ENCODE results near the gene CEP20.
A peak's percentile ranks its signal among the peaks of the same experiment; 100 is the strongest.

CEP20 gene

GRCh38 chr16:15897121-15897780 lies 8.8 kb upstream of the CEP20 start:
- DNase-seq: no peak

DNA sequence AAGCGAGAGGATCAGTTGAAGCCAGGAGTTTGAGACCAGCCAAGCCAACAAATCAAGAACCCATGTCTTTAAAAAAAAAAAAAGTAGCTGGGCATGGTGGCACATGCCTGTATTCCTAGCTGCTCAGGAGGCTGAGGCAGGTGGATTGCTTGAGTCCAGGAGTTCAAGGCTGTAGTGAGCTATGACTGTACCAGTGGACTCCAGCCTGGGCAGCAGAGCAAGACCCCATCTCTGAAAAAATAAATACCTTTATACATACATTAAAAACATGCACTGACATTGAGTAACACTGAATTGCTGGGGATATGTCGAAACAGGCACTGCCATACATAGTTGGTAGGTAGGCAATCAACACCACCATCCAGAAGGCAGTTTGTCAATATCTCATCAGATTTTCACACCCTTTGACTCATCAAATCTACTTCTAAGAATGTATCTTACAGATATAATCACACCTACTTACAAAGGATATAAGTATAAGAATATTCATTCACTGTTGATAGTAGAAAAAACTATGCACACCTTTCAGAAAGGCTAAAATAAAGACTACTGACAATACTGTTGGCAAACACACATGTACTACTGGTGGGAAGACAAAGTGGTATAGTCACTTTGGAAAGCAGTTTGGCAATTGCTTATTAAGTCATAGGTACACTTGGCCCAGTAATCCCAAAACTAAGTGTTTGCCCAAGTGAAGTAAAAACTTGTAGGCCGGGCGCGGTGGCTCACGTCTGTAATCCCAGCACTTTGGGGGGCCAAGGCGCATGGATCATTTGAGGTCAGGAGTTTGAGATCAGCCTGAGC lies 6.4 kb upstream of the CEP20 start:
- no peak for DNase-seq

GRCh38 chr16:15891508-15891907 lies 3.1 kb upstream of the CEP20 start:
- DNase-seq: no peak

DNA sequence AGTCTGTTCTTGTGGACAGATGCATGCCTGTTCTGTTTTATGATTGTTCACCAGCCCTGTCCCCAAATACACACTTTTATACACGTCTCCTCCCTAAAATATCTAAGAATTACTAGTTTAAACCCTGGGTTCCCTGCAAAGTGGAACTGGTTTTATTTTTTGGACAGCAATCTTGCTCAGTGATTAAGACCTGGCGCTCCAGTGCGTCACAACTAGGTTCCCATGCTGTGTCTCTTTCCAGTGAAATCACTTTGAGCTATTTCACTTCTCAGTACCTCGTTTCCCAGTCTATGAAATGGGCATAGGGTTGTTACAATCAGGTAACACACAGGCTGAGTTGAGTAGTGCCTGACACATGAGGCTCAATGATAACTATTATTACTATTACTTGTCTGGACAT lies 1.1 kb downstream of the CEP20 start:
- no peak for DNase-seq

- no peak for DNase-seq
Measured at GRCh38 chr16:15886078-15886477, 2.3 kb downstream of the CEP20 start.

GRCh38 chr16:15885560-15886001 lies 2.8 kb downstream of the CEP20 start:
- DNase-seq: no peak

DNA sequence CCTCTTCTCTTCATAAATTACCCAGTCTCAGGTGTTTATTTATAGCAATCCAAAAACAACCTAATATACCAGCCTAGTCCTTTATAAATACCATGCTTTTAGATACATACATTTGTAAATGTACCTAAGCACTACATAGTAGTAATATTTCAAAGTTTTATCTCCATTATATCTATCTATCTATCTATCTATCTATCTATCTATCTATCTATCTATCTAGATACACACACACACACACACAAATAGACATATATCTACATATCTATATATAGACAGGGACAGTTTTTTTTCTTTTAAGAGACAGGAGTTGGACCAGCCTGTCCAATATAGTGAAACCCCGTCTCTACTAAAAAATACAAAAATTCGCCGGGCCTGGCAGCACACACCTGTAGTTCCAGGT lies 5.8 kb downstream of the CEP20 start:
- no peak for DNase-seq

DNA sequence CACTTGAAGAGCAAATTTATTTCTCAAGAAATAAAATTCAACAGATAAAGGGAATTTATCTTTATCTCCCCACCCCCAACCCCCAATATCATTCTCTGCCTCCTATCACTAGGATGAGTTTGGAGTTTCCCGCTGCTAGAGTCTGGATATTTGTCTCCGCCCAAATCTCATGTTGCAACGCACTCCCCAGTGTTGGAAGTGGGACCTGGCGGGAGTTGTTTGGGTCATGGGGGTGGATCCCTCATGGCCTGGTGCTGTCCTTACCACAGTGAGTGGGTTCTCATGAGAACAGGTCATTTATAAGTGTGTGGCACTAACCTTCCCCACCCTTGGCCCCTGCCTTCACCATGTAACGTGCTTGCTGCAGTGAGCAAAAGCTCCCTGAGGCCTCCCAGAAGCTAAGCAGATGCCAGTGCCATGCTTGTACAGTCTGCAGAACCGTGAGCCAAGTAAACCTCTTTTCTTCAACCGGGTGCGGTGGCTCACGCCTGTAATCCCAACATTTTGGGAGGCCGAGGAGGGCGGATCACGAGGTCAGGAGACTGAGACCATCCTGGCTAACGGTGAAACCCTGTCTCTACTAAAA lies 6.5 kb downstream of the CEP20 start:
- no peak for DNase-seq

- DNase-seq: no peak
Measured at GRCh38 chr16:15880434-15881308, 7.7 kb downstream of the CEP20 start.

- no peak for DNase-seq
Measured at GRCh38 chr16:15879255-15879811, 9.1 kb downstream of the CEP20 start.

DNA sequence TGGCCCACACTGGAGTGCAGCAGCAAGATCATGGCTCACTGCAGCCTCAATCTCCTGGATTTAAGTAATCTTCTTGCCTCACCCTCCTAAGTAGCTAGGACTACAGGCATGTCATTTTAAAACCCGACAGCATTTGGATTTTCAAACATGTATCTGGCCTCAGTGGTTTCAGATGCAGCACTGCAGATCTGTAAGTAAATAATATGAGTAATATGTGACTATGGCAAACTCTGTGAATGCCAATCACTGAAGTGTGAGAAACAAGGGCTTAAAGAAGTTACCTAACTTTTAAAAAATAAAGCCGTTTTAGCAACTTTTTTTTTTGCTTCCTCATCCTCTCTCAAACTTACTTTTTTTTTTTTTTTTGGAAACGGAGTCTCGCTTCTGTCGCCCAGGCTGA lies 11.9 kb downstream of the CEP20 start:
- no peak for DNase-seq

GRCh38 chr16:15874745-15875314 lies 13.6 kb downstream of the CEP20 start:
- peak; percentile 7 for DNase-seq

DNA sequence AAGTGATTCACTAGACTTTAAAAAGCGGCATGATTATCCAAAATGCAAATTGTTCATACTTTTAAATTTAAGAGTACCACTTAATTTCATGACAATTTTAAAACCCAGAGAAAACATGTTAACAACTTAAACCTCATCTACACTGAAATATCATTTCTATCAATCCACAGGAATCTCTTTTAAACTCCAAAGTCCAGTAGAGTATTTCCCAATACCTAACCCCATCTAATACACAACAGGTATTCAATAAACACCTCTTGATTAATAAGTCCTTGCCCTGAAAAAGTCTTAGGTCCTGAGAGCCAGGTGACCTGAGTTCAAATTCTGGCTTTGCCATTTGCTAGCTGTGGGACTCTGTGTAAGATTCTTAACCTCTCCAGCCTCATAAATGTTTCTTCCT lies 14.7 kb downstream of the CEP20 start:
- no peak for DNase-seq

DNA sequence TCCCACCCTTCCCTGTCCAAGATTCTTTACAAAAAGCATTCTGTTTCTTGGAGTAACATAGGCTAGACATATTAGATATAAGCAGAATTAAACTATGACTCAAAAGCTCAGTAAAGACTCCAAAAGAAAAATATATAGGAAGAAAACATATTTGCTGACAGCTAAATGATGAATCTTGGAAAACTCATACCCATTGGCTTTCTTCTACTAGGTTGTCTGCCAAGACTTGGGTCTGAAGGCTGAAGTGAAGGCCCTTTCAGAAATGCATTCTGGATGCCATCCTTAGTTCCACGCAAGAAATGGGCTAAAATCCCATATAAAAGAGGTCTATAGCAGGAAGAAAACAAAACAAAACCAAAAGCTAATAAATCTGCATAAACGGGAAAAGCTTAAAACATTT lies 15.1 kb downstream of the CEP20 start:
- no peak for DNase-seq

DNA sequence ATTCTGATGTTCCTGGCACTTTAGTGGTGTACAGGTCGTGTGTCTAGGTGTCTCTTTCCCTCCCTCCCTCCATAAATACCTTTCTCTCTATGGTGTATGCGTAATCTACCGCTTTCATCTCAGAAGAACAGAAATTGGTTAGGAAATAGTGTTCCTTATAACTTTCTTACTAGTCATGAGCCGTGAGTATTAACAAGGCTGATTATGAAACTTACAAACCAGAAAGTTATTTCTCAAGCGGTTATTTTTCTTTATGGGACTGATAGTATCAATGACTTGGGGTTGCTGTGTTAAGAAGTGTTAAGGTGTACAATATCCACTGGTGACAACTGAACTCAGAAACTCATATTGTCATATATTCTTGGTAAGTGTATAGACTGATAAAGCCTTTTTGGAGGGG lies 18.4 kb downstream of the CEP20 start:
- DNase-seq: no peak

DNA sequence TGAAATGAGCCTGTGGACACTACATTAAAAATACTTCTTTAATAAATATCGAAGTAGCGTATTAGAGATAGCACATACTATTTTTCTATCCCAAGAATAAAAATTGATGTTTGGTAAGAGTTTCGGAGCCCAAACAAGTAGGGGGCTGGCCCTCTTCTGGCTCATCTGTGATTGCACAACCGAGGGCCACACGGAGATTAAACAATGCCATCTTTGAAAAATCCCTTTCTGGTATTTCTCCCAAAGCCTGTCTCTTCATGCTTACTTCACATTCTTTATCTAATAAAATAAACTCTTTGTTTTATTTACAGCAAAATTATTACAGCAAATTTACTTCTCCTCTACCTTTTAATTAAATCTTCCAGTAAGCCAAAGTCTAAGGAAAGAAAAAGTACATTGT lies 22.0 kb downstream of the CEP20 start:
- no peak for DNase-seq

DNA sequence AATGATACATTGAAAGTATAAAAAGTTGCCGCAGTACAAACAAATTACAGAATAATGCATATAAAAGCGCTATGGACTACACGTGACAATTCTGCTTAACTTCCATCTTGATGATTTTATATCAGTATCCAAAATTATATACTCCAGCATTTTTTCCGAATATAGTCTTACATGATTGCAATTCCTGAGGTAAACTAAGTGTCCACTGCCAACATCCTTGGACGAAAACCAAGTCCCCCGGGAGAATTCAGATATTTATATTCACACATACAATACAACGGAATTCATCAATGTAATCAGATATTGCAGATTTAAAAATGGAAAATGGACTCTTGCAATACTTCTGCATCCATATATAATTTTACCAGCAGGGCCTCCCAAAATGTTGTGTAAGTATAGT lies 22.7 kb downstream of the CEP20 start:
- no peak for DNase-seq

DNA sequence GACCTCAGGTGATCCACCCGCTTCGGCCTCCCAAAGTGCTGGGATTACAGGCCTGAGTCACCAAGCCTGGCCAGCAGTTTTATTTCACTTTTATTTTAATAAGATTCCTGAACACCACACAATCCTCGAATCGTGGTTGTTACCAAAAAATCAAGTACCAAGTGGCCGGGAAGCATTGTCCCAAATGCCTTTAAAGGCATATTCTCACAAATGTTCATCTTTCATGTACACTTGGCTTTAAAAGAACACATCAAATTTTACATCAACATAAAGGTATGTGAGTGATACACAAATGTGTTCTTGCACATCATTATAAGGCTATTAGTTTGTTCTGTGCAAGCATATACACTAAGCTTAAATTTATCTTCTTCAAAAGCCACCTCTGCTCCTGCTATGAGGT lies 23.5 kb downstream of the CEP20 start:
- DNase-seq: no peak

DNA sequence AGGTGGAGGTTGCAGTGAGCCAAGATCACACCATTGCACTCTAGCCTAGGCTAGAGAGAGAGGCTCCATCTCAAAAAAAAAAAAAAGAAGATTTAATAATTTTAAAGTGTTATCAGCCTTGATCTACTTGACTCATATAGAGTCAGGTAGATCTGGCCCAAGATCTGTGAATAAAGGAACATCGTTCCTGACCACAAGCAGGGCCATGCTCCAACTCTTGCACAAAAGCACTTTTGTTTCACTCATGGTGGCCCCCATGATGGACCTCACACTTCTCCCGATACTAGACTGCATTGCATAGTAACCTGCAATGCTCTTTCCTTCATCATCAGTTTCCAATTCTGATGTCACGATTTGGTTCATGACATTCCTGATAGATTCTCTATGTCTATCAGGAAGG lies 26.4 kb downstream of the CEP20 start:
- DNase-seq: no peak

DNA sequence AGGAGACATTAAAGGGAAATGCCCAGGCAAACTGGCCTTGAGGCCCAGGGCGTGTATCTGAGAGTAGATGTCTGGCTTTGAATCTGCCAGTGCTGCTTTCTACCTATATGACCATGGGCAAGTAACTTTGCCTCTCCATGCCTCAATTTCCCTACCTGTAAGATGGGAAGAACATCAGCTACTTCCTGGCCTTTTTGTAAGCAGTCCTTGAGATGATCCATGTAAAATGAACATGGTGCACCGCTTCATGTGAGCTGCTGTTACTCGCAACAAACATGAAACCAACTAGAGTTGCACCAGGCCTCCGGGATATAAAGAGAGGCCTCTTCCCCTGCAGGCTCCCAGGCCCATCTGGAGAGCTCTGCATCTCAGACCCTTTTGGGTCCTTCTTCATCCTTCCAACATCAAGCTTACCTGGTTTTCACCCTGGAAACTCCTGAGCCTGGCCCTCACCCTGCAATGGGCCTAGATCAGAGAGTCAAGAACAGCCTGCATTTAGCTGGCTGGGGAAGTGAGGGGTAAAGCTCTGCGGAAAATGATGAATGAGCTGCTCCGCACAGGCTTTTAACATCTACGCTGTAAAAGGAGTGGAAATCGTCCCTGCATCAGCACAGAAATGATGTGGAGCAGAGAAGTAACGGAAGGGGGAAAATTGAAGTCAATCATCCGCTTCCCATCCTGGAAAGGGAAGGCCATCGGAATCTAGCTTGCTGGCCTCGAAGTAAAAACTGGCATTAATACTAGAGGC lies 29.3 kb downstream of the CEP20 start:
- DNase-seq: no peak

GRCh38 chr16:15857724-15858560 lies 30.5 kb downstream of the CEP20 start:
- no peak for DNase-seq
